Colonic mucosa (tissue), 4 donors: ENCODE results near the gene NME8. TPM values are rescaled to one million over a fixed set of nuclear protein-coding genes. Genes with fewer than 3 reads are reported as not detected.

Experiments used
- DNase-seq: peaks from one replicate; pipeline ENCODE4 v3.0.0-alpha.2; 2020
- H3K27ac ChIP-seq: fragments of 200-600 bp; one replicate; pipeline ENCODE4 v1.8.0; 2021
- H3K27me3 ChIP-seq: fragments of 200-600 bp; one replicate; pipeline ENCODE4 v1.8.0; 2021
- H3K36me3 ChIP-seq: fragments of 200-600 bp; one replicate; pipeline ENCODE4 v1.8.0; 2021
- H3K4me1 ChIP-seq: fragments of 200-600 bp; one replicate; pipeline ENCODE4 v1.8.0; 2021; ENCODE audit warnings: mild to moderate bottlenecking
- H3K4me3 ChIP-seq: fragments of 200-600 bp; one replicate; pipeline ENCODE4 v1.8.0; 2021
- H3K9ac ChIP-seq, 2 donors: one replicate each; pipeline ENCODE4 v1.7.0; 2013; ENCODE audit warnings: control low read depth in 2 of 2, low read depth in 2 of 2, low read length in 2 of 2
- H3K9me3 ChIP-seq: fragments of 200-600 bp; one replicate; pipeline ENCODE4 v1.8.0; 2021
- CTCF ChIP-seq: fragments of 200-600 bp; IDR thresholded peaks from one replicate; pipeline ENCODE4 v1.8.0; 2022; ENCODE audit warnings: antibody characterized with exemption, mild to moderate bottlenecking
- intact Hi-C: fragments of 100-400 bp; cut with DNase I; formaldehyde crosslinking; loops from one replicate; pipeline ENCODE4 v1.14.1; 2022
- total RNA-seq, 2 donors: library from RNA; stranded (reverse); fragmentation: NEBNext Ultra II Directional in 1 of 2; extraction: Animal tissue kit (Norgen Biotek cat#: 25700) in 1 of 2; gene quantifications; one replicate each; pipeline ENCODE4 v1.2.1, GENCODE V29; 2021
- donor health status: healthy.
- donor health status: DM: no; HTN: no; CAD: no.
- donor health status: DM: no; HTN: no; CAD: no.

The NME8 gene
- total RNA-seq, 2 donors from 2014 or later, result not detected

- no peaks in the 10 kb centered on the region for H3K27me3 ChIP-seq
- intact Hi-C loops, result no loop called here
- H3K27ac ChIP-seq, result no peak overlapping the region
- no peak for TF ChIP-seq CTCF
- no peaks in the 10 kb centered on the region for H3K9me3 ChIP-seq
- no peak overlapping the region for H3K9ac ChIP-seq
- no peaks in the 10 kb centered on the region for H3K36me3 ChIP-seq
- H3K4me3 ChIP-seq, result no peak overlapping the region
- no peaks in the 10 kb centered on the region for H3K4me1 ChIP-seq
- DNase-seq, result no peak
Observed at GRCh38 chr7:37825038-37825437, 23.4 kb upstream of the NME8 start.

- H3K36me3 ChIP-seq, result no peaks in the 10 kb centered on the region
- H3K9ac ChIP-seq, result no peak overlapping the region
- intact Hi-C loops, result no loop called here
- DNase-seq, result no peak
- no peaks in the 10 kb centered on the region for H3K4me1 ChIP-seq
- H3K27ac ChIP-seq, result no peak overlapping the region
- no peak overlapping the region for H3K4me3 ChIP-seq
- no peaks in the 10 kb centered on the region for H3K9me3 ChIP-seq
- TF ChIP-seq CTCF, result no peak
- no peaks in the 10 kb centered on the region for H3K27me3 ChIP-seq
Observed at GRCh38 chr7:37826825-37827224, 21.6 kb upstream of the NME8 start.

GRCh38 chr7:37831244-37831643 lies 17.2 kb upstream of the NME8 start:
- TF ChIP-seq CTCF, result no peak
- no peak for DNase-seq
- Histone ChIP-seq H3K9ac (no peak overlapping the region), H3K36me3 (no peaks in the 10 kb centered on the region), H3K27me3 (no peaks in the 10 kb centered on the region), H3K27ac (no peak overlapping the region), H3K4me3 (no peak overlapping the region), H3K4me1 (no peaks in the 10 kb centered on the region), H3K9me3 (no peaks in the 10 kb centered on the region)
- intact Hi-C loops, result loop anchor here (5.0 to 10.0 kb wide), 2 partner anchors 544 to 596 kb away; no protein-coding TSS in a partner anchor

- H3K4me3 ChIP-seq, result no peak overlapping the region
- H3K4me1 ChIP-seq, result no peaks in the 10 kb centered on the region
- peak; percentile 64 for DNase-seq
- no peak overlapping the region for H3K27ac ChIP-seq
- no peaks in the 10 kb centered on the region for H3K9me3 ChIP-seq
- TF ChIP-seq CTCF, result no peak
- H3K27me3 ChIP-seq, result no peaks in the 10 kb centered on the region
- intact Hi-C loops, result loop anchor here (5.0 to 10.0 kb wide), 2 partner anchors 545 to 597 kb away; no protein-coding TSS in a partner anchor
- H3K9ac ChIP-seq, result no peak overlapping the region
- H3K36me3 ChIP-seq, result no peaks in the 10 kb centered on the region
Observed at GRCh38 chr7:37832194-37832593, 16.2 kb upstream of the NME8 start.

GRCh38 chr7:37833107-37833817 lies 15.1 kb upstream of the NME8 start:
- Histone ChIP-seq H3K27me3 (no peaks in the 10 kb centered on the region), H3K4me1 (no peaks in the 10 kb centered on the region), H3K9ac (no peak overlapping the region), H3K4me3 (no peak overlapping the region), H3K36me3 (no peaks in the 10 kb centered on the region), H3K9me3 (no peaks in the 10 kb centered on the region), H3K27ac (no peak overlapping the region)
- DNase-seq, result peak; percentile 25
- intact Hi-C loops, result loop anchor here (5.0 to 10.0 kb wide), 2 partner anchors 546 to 598 kb away; no protein-coding TSS in a partner anchor
- peak; percentile 60 for TF ChIP-seq CTCF
